ENCODE results near the gene ITPK1. TPM values are rescaled to one million over a fixed set of nuclear protein-coding genes. Genes with fewer than 3 reads are reported as not detected.

Gene ITPK1
- total RNA-seq, 3 donors from 2014 or later (not counting 1 experiment from before 2014, with no cell fraction given): 73.2 to 74.8 (median 74.4) TPM

DNA sequence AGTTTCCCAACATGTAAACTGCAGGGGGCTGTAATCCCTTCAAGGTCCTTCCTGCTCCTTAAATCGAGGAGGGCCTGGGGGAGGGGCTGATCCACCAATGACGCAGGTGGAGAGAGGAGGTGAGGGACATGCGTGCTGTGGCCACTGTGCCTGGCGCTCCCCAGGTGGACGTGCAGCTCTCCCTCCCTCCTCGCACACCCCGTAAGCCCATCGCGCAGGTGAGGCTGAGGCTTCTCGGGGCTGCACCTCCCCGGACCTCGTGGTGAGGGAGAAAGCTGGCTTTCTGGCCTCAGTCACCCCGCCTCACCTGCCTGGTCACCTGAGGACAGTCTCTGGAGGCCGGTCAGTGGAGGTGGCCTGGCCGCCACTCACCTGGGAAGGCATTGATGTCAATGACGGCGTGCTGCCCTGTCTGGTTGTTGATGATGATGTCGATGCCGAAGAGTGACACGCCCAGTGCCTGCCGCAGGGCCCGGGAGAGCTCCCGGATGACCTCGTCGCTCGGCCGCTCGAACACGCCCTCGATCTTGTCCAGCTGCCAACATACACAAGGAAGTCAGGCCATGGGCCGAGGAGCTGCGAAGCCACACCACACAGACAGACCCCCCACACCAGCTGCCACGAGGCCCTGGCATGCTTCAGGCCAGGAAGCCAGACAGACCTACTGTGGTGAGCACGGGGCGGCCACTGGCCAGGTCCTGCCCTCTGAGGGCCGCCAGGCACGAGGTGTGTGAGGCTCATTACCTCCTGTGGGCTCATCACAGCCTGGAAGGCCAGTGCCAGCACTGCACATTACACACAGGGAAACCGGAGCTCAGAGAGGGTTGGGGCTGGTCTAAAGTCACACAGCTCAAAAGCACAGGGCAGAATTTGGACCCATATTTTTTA is 169.5 kb downstream of the ITPK1 start:
- Histone ChIP-seq H3K27me3 (ENCODE audit: control insufficient read depth, insufficient read depth, low read length) (no peaks in the 10 kb centered on the region), H3K27ac (ENCODE audit: low read length) (no peak overlapping the region), H3K4me3 (ENCODE audit: low read length) (no peak overlapping the region), H3K9me3 (ENCODE audit: control insufficient read depth, insufficient read depth, low read length) (no peaks in the 10 kb centered on the region), H3K36me3 (ENCODE audit: control insufficient read depth, insufficient read depth, low read length) (peaks cover 60% of the 10 kb centered on the region), H3K4me1 (ENCODE audit: control insufficient read depth, insufficient read depth, low read length) (no peaks in the 10 kb centered on the region)
- TF ChIP-seq, protein P1, sequence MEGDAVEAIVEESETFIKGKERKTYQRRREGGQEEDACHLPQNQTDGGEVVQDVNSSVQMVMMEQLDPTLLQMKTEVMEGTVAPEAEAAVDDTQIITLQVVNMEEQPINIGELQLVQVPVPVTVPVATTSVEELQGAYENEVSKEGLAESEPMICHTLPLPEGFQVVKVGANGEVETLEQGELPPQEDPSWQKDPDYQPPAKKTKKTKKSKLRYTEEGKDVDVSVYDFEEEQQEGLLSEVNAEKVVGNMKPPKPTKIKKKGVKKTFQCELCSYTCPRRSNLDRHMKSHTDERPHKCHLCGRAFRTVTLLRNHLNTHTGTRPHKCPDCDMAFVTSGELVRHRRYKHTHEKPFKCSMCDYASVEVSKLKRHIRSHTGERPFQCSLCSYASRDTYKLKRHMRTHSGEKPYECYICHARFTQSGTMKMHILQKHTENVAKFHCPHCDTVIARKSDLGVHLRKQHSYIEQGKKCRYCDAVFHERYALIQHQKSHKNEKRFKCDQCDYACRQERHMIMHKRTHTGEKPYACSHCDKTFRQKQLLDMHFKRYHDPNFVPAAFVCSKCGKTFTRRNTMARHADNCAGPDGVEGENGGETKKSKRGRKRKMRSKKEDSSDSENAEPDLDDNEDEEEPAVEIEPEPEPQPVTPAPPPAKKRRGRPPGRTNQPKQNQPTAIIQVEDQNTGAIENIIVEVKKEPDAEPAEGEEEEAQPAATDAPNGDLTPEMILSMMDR (IDR thresholded peaks at IDR 0.05): no peak
- no peak for DNase-seq
- Mint-ChIP-seq H3K4me3 (no peak overlapping the region), H3K36me3 (no peaks in the 10 kb centered on the region), H3K27me3 (ENCODE audit: low read depth in 2 of 2) (no peaks in the 10 kb centered on the region), H3K4me1 (peaks cover 0 to 9% of the 10 kb centered on the region in 2 donors), H3K9me3 (no peaks in the 10 kb centered on the region), H3K27ac (no peak overlapping the region)
- intact Hi-C loops (cut with micrococcal nuclease): no loop called here
- ATAC-seq: no peak
- 95% methylated on average over 38 of the region's 38 CpGs for WGBS (ENCODE audit: insufficient coverage)

DNA sequence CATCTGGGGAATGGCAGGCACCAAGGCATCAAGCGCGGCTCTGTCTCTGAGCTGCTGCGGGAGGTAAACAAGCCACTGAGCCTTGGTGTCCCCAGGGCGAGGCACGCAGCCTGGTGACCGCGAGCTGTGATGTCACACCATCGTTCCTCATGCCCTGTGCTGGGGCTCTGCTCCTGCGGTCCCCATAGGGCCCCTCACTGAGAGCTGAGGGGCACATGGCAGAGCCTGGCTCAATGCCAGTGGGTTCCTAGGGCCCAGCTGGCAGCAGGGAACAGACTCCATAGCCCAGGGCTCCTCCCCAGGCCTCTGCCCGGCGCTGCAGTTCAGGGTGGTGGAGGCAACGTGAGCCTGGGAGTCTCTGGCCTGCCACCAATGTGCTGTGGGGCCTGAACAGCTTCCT is 170.2 kb downstream of the ITPK1 start:
- Mint-ChIP-seq H3K27ac (no peak overlapping the region), H3K36me3 (no peaks in the 10 kb centered on the region), H3K4me3 (no peak overlapping the region), H3K9me3 (no peaks in the 10 kb centered on the region), H3K4me1 (peaks cover 0 to 9% of the 10 kb centered on the region in 2 donors), H3K27me3 (ENCODE audit: low read depth in 2 of 2) (no peaks in the 10 kb centered on the region)
- WGBS (ENCODE audit: insufficient coverage): 99% methylated on average over 12 of the region's 12 CpGs
- ATAC-seq (no peak), DNase-seq (no peak)
- no peak overlapping the region for H3K4me3 ChIP-seq (ENCODE audit: low read length)
- intact Hi-C loops (cut with micrococcal nuclease): no loop called here
- H3K36me3 ChIP-seq (ENCODE audit: control insufficient read depth, insufficient read depth, low read length): peaks cover 59% of the 10 kb centered on the region
- H3K27me3 ChIP-seq (ENCODE audit: control insufficient read depth, insufficient read depth, low read length): no peaks in the 10 kb centered on the region
- H3K9me3 ChIP-seq (ENCODE audit: control insufficient read depth, insufficient read depth, low read length): no peaks in the 10 kb centered on the region
- no peaks in the 10 kb centered on the region for H3K4me1 ChIP-seq (ENCODE audit: control insufficient read depth, insufficient read depth, low read length)
- TF ChIP-seq, protein P1 (IDR thresholded peaks at IDR 0.05): no peak
- H3K27ac ChIP-seq (ENCODE audit: low read length): no peak overlapping the region

DNA sequence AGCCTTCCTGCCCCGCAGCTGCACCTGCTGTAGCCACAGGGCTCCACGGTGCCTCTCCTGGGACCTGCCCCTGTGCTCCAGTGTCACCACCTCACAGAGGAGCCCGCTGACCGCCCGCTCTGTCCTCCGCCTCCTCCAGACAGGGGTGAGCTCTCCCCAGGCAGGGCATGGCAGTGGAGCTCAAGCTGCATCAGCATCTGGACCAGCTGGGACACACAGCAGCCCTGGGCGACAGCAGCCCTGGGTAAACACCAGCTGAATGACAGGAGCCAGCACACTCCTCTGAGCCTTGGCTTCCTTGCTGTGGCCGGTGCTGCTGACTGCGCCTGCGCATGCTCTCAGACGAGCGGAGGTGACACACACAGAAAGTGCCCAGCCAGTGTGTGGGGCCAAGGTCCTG is 170.7 kb downstream of the ITPK1 start:
- ATAC-seq: no peak
- Mint-ChIP-seq H3K27me3 (ENCODE audit: low read depth in 2 of 2) (no peaks in the 10 kb centered on the region), H3K4me3 (no peak overlapping the region), H3K4me1 (peaks cover 0 to 9% of the 10 kb centered on the region in 2 donors), H3K9me3 (no peaks in the 10 kb centered on the region), H3K27ac (peak overlapping the region in 1 of 2 donors; percentile 20), H3K36me3 (no peaks in the 10 kb centered on the region)
- Histone ChIP-seq H3K9me3 (ENCODE audit: control insufficient read depth, insufficient read depth, low read length) (no peaks in the 10 kb centered on the region), H3K27ac (ENCODE audit: low read length) (no peak overlapping the region), H3K27me3 (ENCODE audit: control insufficient read depth, insufficient read depth, low read length) (no peaks in the 10 kb centered on the region), H3K36me3 (ENCODE audit: control insufficient read depth, insufficient read depth, low read length) (peaks cover 56% of the 10 kb centered on the region), H3K4me3 (ENCODE audit: low read length) (no peak overlapping the region), H3K4me1 (ENCODE audit: control insufficient read depth, insufficient read depth, low read length) (no peaks in the 10 kb centered on the region)
- 97% methylated on average over 12 of the region's 12 CpGs for WGBS (ENCODE audit: insufficient coverage)
- intact Hi-C loops (cut with micrococcal nuclease): no loop called here
- TF ChIP-seq, protein P1 (IDR thresholded peaks at IDR 0.05): no peak
- no peak for DNase-seq
